SK-N-SH treated with all-trans-retinoic acid at 6 μM for 48 hours (cell line): ENCODE measurements around the gene BEST1.
"Not testable (repeated sequence)": the region's sequence is repeated elsewhere in the genome, so short reads cannot be mapped to it uniquely, and the experiment has no call there.

ENCODE experiments used
- ARNTL ChIP-seq: fragments of 450-650 bp; formaldehyde crosslinking; IDR thresholded peaks from 2 replicates; pipeline ENCODE4 v1.5.0; 2020; ENCODE audit warnings: low read depth, mild to moderate bottlenecking, moderate library complexity, borderline replicate concordance
- ISL1 ChIP-seq: fragments of 250-450 bp; sonication (Bioruptor Pico); IDR thresholded peaks from 2 replicates; pipeline ENCODE4 v2.1.2; 2022; ENCODE audit warnings: mild to moderate bottlenecking, moderate library complexity
- PPARA ChIP-seq: fragments of 250-450 bp; sonication (Bioruptor Pico); IDR thresholded peaks from 2 replicates; pipeline ENCODE4 v1.5.0; 2020; ENCODE audit warnings: mild to moderate bottlenecking, borderline replicate concordance
- RARB ChIP-seq: fragments of 250-450 bp; sonication (Bioruptor Pico); IDR thresholded peaks from 2 replicates; pipeline ENCODE4 v1.8.0; 2021; ENCODE audit warnings: mild to moderate bottlenecking, moderate library complexity
- SNAI2 ChIP-seq: fragments of 250-450 bp; sonication (Bioruptor Pico); IDR thresholded peaks from 2 replicates; pipeline ENCODE4 v1.5.0; 2020; ENCODE audit warnings: mild to moderate bottlenecking, moderate library complexity
- TOX ChIP-seq: fragments of 250-450 bp; sonication (Bioruptor Pico); IDR thresholded peaks from 2 replicates; pipeline ENCODE4 v1.8.0; 2021; ENCODE audit warnings: mild to moderate bottlenecking, moderate library complexity, borderline replicate concordance
- ZFP3 ChIP-seq: fragments of 250-450 bp; sonication (Bioruptor Pico); IDR thresholded peaks from 2 replicates; pipeline ENCODE4 v1.5.0; 2020; ENCODE audit warnings: mild to moderate bottlenecking, moderate library complexity
- ZNF70 ChIP-seq: fragments of 450-650 bp; formaldehyde crosslinking; IDR thresholded peaks from 2 replicates; pipeline ENCODE4 v1.5.0; 2020; ENCODE audit warnings: mild to moderate bottlenecking, moderate library complexity
- TF ChIP-seq, protein P1 (sequence below): fragments of 250-450 bp; sonication (Bioruptor Pico); IDR thresholded peaks from 2 replicates; pipeline ENCODE4 v1.8.0; 2020; ENCODE audit warnings: mild to moderate bottlenecking, moderate library complexity, borderline replicate concordance
- TF ChIP-seq, protein P2 (sequence below): fragments of 250-450 bp; sonication (Bioruptor Pico); IDR thresholded peaks from 2 replicates; pipeline ENCODE4 v1.5.1; 2020; ENCODE audit warnings: low read depth, mild to moderate bottlenecking, moderate library complexity

DNA sequence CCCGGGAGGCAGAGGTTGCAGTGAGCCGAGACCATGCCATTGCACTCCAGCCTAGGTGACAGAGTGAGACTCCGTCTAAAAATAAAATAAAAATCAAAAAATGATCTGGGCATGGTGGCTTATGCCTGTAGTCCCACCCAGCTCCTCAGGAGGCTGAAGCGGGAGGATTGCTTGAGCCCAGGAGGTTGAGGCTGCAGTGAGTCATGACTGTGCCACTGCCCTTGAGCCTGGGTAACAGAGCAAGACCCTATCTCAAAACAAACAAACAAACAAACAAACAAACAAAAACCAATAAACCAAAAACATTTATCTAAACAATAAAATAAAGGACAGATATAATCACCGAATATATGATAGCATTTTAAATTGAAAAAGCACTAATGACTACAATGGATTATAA lies 3.5 kb downstream of the BEST1 start:
- TF ChIP-seq, protein P1, sequence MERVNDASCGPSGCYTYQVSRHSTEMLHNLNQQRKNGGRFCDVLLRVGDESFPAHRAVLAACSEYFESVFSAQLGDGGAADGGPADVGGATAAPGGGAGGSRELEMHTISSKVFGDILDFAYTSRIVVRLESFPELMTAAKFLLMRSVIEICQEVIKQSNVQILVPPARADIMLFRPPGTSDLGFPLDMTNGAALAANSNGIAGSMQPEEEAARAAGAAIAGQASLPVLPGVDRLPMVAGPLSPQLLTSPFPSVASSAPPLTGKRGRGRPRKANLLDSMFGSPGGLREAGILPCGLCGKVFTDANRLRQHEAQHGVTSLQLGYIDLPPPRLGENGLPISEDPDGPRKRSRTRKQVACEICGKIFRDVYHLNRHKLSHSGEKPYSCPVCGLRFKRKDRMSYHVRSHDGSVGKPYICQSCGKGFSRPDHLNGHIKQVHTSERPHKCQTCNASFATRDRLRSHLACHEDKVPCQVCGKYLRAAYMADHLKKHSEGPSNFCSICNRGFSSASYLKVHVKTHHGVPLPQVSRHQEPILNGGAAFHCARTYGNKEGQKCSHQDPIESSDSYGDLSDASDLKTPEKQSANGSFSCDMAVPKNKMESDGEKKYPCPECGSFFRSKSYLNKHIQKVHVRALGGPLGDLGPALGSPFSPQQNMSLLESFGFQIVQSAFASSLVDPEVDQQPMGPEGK (CRISPR knock-in tag): not testable (repeated sequence)
- TF ChIP-seq TOX (CRISPR knock-in tag); ZNF70 (CRISPR knock-in tag); RARB (CRISPR knock-in tag); SNAI2 (CRISPR knock-in tag); ISL1 (CRISPR knock-in tag); ARNTL (CRISPR knock-in tag); PPARA; ZFP3: not testable (repeated sequence)
- TF ChIP-seq, protein P2, sequence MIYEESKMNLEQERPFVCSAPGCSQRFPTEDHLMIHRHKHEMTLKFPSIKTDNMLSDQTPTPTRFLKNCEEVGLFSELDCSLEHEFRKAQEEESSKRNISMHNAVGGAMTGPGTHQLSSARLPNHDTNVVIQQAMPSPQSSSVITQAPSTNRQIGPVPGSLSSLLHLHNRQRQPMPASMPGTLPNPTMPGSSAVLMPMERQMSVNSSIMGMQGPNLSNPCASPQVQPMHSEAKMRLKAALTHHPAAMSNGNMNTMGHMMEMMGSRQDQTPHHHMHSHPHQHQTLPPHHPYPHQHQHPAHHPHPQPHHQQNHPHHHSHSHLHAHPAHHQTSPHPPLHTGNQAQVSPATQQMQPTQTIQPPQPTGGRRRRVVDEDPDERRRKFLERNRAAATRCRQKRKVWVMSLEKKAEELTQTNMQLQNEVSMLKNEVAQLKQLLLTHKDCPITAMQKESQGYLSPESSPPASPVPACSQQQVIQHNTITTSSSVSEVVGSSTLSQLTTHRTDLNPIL (CRISPR knock-in tag): not testable (repeated sequence)
